ENCODE results near the gene ISL2. TPM values are rescaled to one million over a fixed set of nuclear protein-coding genes. Genes with fewer than 3 reads are reported as not detected.

ISL2 gene
- total and polyA plus RNA-seq, 9 of the 15 experiments (the other 6 are each of a cell fraction or from before 2014, with no cell fraction given) = 0.15 to 23.7 (median 4.0) TPM

- no peak for TF ChIP-seq SMARCC2 (IDR thresholded peaks at IDR 0.05; ENCODE audit: low read depth)
- no peak for TF ChIP-seq ARID3A (IDR thresholded peaks at IDR 0.05; ENCODE audit: borderline replicate concordance, low read depth, low read length)
- TF ChIP-seq GATAD2B (IDR thresholded peaks at IDR 0.05; ENCODE audit: borderline replicate concordance) = no peak
- 0 out of 2 replicates have a peak, but pooled peaks have one; percentile 21 for TF ChIP-seq ATF6 (CRISPR knock-in tag; IDR thresholded peaks at IDR 0.05)
- TF ChIP-seq RBM39 (optimal IDR thresholded peaks at IDR 0.05; ENCODE audit: low read depth, low read length) = no peak
- no peak for TF ChIP-seq HNRNPK (IDR thresholded peaks at IDR 0.05; ENCODE audit: low read depth, low read length, poor library complexity, severe bottlenecking)
- TF ChIP-seq ZNF175 (CRISPR knock-in tag; IDR thresholded peaks at IDR 0.05; ENCODE audit: low read depth) = no peak
- TF ChIP-seq HNRNPH1 (optimal IDR thresholded peaks at IDR 0.05; ENCODE audit: low read depth, low read length) = no peak
- TF ChIP-seq TCFL5 (CRISPR knock-in tag; conservative IDR thresholded peaks at IDR 0.05) = no peak
- TF ChIP-seq ZNF384 (IDR thresholded peaks at IDR 0.05; ENCODE audit: low read depth, low read length) = peak; percentile 88
- TF ChIP-seq POLR2H (tag; IDR thresholded peaks at IDR 0.05; ENCODE audit: low read depth) = peak; percentile 80; the same call in 1 of the 2 replicates
- TF ChIP-seq ZMIZ1 (IDR thresholded peaks at IDR 0.05; ENCODE audit: low read depth in 2 of 2, low read length in 2 of 2) = peak in 1 of 2 experiments; percentile 51; a peak in 1 of 4 replicates
- peak; percentile 15 for TF ChIP-seq EP300 (IDR thresholded peaks at IDR 0.05; ENCODE audit: low read length)
- no peak for TF ChIP-seq NCOA6 (IDR thresholded peaks at IDR 0.05)
- TF ChIP-seq PHF20 (IDR thresholded peaks at IDR 0.05; ENCODE audit: partially characterized antibody) = peak; percentile 52
- TF ChIP-seq SETDB1 (IDR thresholded peaks at IDR 0.05; ENCODE audit: low read length) = no peak
- peak in 2 of 3 experiments; percentile 72 to 77 for TF ChIP-seq YY1 (IDR thresholded peaks at IDR 0.05; ENCODE audit: borderline replicate concordance in 1 of 3, control insufficient read depth in 1 of 3, extremely low read depth in 1 of 3, insufficient read depth in 3 of 3, insufficient read length in 1 of 3, insufficient replicate concordance in 2 of 3, low read depth in 1 of 3, low read length in 2 of 3)
Measured at GRCh38 chr15:76311100-76311953, 25.2 kb upstream of the ISL2 start, which contains the start of gene ETFA (continued).
